ENCODE results near the gene ACRV1.

The ACRV1 gene

DNA sequence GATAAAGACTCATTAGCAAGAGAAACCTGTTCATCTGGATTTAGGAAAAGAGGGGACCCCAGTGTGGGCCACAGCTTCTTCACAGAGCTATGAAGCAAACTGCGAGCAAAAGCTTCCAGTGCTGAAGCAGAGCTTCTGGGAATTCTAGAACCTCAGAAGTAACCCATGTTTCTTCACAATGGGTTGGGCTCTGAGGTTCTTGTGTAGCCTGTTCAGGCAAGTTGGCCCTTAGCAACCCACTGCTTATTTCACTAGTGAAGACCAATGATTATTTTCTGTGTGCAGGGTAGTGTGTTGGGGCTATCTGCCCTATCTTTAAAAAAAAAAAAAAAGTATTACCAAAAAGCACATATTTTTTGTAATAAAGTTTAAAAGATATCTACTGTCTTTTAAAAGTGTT lies at the start of gene ACRV1:
Gene ACRV1 (minus strand): TSS at position 101 of the 400 bp plus-strand sequence. CDS start 67 bp downstream, at position 34.
- Histone ChIP-seq H3K9me3 (replicated peaks; ENCODE audit: insufficient read depth, low read length) (no peaks in the 10 kb centered on the region), H3F3A (ENCODE audit: insufficient read depth, low read length) (no peaks in the 10 kb centered on the region), H3K4me2 (ENCODE audit: low read depth, low read length) (no peak within 1 kb of the TSS), H3K79me2 (ENCODE audit: low read length) (no peaks in the 10 kb centered on the region), H3K4me3 (ENCODE audit: low read length) (no peak within 1 kb of the TSS), H3K4me1 (ENCODE audit: low read length) (no peaks in the 10 kb centered on the region), H4K20me1 (ENCODE audit: insufficient read depth, low read length) (no peaks in the 10 kb centered on the region), H3K9me2 (replicated peaks; ENCODE audit: insufficient read depth, low read length) (no peaks in the 10 kb centered on the region), H3K27me3 (replicated peaks; ENCODE audit: insufficient read depth, low read length) (no peaks in the 10 kb centered on the region), H2AFZ (ENCODE audit: low read length) (no peak within 1 kb of the TSS), H3K9ac (ENCODE audit: low read length) (no peak within 1 kb of the TSS), H3K27ac (ENCODE audit: low read length) (no peak within 1 kb of the TSS), H3K36me3 (replicated peaks; ENCODE audit: insufficient read depth, low read length) (no peaks in the 10 kb centered on the region)
- no peak for DNase-seq
- TF ChIP-seq EZH2 (optimal IDR thresholded peaks at IDR 0.05; ENCODE audit: low read depth, low read length) (no peak), CTCF (IDR thresholded peaks at IDR 0.05; ENCODE audit: low read length) (no peak), EZH2phosphoT487 (IDR thresholded peaks at IDR 0.05; ENCODE audit: low read length) (no peak)

GRCh38 chr11:125728969-125729368 lies 48.3 kb upstream of the ACRV1 start:
- no peaks in the 10 kb centered on the region for H4K20me1 ChIP-seq (ENCODE audit: insufficient read depth, low read length)
- no peaks in the 10 kb centered on the region for H3K9me2 ChIP-seq (replicated peaks; ENCODE audit: insufficient read depth, low read length)
- H3K4me1 ChIP-seq (ENCODE audit: low read length) = no peaks in the 10 kb centered on the region
- no peaks in the 10 kb centered on the region for H3K9me3 ChIP-seq (replicated peaks; ENCODE audit: insufficient read depth, low read length)
- no peaks in the 10 kb centered on the region for H3F3A ChIP-seq (ENCODE audit: insufficient read depth, low read length)
- DNase-seq = no peak
- H3K9ac ChIP-seq (ENCODE audit: low read length) = no peak overlapping the region
- no peak overlapping the region for H3K4me3 ChIP-seq (ENCODE audit: low read length)
- TF ChIP-seq CTCF (IDR thresholded peaks at IDR 0.05; ENCODE audit: low read length) (no peak), EZH2phosphoT487 (IDR thresholded peaks at IDR 0.05; ENCODE audit: low read length) (no peak), EZH2 (optimal IDR thresholded peaks at IDR 0.05; ENCODE audit: low read depth, low read length) (no peak)
- no peaks in the 10 kb centered on the region for H3K27me3 ChIP-seq (replicated peaks; ENCODE audit: insufficient read depth, low read length)
- H3K4me2 ChIP-seq (ENCODE audit: low read depth, low read length) = no peak overlapping the region
- no peak overlapping the region for H3K27ac ChIP-seq (ENCODE audit: low read length)
- no peak overlapping the region for H2AFZ ChIP-seq (ENCODE audit: low read length)
- no peaks in the 10 kb centered on the region for H3K79me2 ChIP-seq (ENCODE audit: low read length)
- no peaks in the 10 kb centered on the region for H3K36me3 ChIP-seq (replicated peaks; ENCODE audit: insufficient read depth, low read length)

GRCh38 chr11:125724125-125724524 lies 43.5 kb upstream of the ACRV1 start:
- Histone ChIP-seq H3K36me3 (replicated peaks; ENCODE audit: insufficient read depth, low read length) (no peaks in the 10 kb centered on the region), H3F3A (ENCODE audit: insufficient read depth, low read length) (no peaks in the 10 kb centered on the region), H2AFZ (ENCODE audit: low read length) (no peak overlapping the region), H3K79me2 (ENCODE audit: low read length) (no peaks in the 10 kb centered on the region), H3K4me1 (ENCODE audit: low read length) (no peaks in the 10 kb centered on the region), H3K4me3 (ENCODE audit: low read length) (no peak overlapping the region), H3K4me2 (ENCODE audit: low read depth, low read length) (no peak overlapping the region), H3K27me3 (replicated peaks; ENCODE audit: insufficient read depth, low read length) (no peaks in the 10 kb centered on the region), H3K9me3 (replicated peaks; ENCODE audit: insufficient read depth, low read length) (no peaks in the 10 kb centered on the region), H4K20me1 (ENCODE audit: insufficient read depth, low read length) (no peaks in the 10 kb centered on the region), H3K9me2 (replicated peaks; ENCODE audit: insufficient read depth, low read length) (no peaks in the 10 kb centered on the region), H3K27ac (ENCODE audit: low read length) (no peak overlapping the region), H3K9ac (ENCODE audit: low read length) (no peak overlapping the region)
- TF ChIP-seq CTCF (IDR thresholded peaks at IDR 0.05; ENCODE audit: low read length) = no peak; the same call in 1 of the 2 replicates
- TF ChIP-seq EZH2 (optimal IDR thresholded peaks at IDR 0.05; ENCODE audit: low read depth, low read length) = no peak
- no peak for TF ChIP-seq EZH2phosphoT487 (IDR thresholded peaks at IDR 0.05; ENCODE audit: low read length)
- DNase-seq = no peak

Measured in MM.1S (cell line).